Measurements from ENCODE around the gene LGALS1. TPM values are rescaled to one million over a fixed set of nuclear protein-coding genes. Genes with fewer than 3 reads are reported as not detected.

Gene LGALS1
- total and polyA plus RNA-seq, 9 of the 15 experiments (the other 6 are each of a cell fraction or from before 2014, with no cell fraction given) = 160 to 800 (median 330) TPM

GRCh38 chr22:37658133-37659065, 17.0 kb upstream of the LGALS1 start, which contains the start of gene PDXP (continued):
- TF ChIP-seq KAT8 (IDR thresholded peaks at IDR 0.05; ENCODE audit: low read depth) (no peak), GATA2 (CRISPR knock-in tag; IDR thresholded peaks at IDR 0.05) (no peak), ZNF408 (CRISPR knock-in tag; IDR thresholded peaks at IDR 0.05; ENCODE audit: low read depth) (no peak), ZNF174 (CRISPR knock-in tag; IDR thresholded peaks at IDR 0.05) (no peak), RFX1 (IDR thresholded peaks at IDR 0.05) (peak; percentile 76), BHLHE40 (IDR thresholded peaks at IDR 0.05; ENCODE audit: low read length) (peak; percentile 95), BMI1 (IDR thresholded peaks at IDR 0.05; ENCODE audit: low read length) (no peak), BRCA1 (IDR thresholded peaks at IDR 0.05) (no peak), BRCA1 (CRISPR knock-in tag; IDR thresholded peaks at IDR 0.05) (no peak), NR2C2 (CRISPR knock-in tag; IDR thresholded peaks at IDR 0.05) (no peak), NR2C2 (tag; IDR thresholded peaks at IDR 0.05) (peak; percentile 27; the same call in 1 of the 2 replicates), MXI1 (IDR thresholded peaks at IDR 0.05; ENCODE audit: low read depth, low read length) (no peak), ZNF23 (CRISPR knock-in tag; IDR thresholded peaks at IDR 0.05) (no peak), ZNF395 (CRISPR knock-in tag; IDR thresholded peaks at IDR 0.05) (0 out of 2 replicates have a peak, but pooled peaks have one; percentile 25), GATAD2B (IDR thresholded peaks at IDR 0.05; ENCODE audit: borderline replicate concordance) (peak; percentile 67; the same call in 1 of the 2 replicates), PHB (CRISPR knock-in tag; IDR thresholded peaks at IDR 0.05) (no peak)
- TF ChIP-seq, protein P1, sequence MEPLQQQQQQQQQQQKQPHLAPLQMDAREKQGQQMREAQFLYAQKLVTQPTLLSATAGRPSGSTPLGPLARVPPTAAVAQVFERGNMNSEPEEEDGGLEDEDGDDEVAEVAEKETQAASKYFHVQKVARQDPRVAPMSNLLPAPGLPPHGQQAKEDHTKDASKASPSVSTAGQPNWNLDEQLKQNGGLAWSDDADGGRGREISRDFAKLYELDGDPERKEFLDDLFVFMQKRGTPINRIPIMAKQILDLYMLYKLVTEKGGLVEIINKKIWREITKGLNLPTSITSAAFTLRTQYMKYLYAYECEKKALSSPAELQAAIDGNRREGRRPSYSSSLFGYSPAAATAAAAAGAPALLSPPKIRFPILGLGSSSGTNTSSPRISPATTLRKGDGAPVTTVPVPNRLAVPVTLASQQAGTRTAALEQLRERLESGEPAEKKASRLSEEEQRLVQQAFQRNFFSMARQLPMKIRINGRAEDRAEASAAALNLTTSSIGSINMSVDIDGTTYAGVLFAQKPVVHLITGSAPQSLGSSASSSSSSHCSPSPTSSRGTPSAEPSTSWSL (CRISPR knock-in tag; IDR thresholded peaks at IDR 0.05; ENCODE audit: borderline replicate concordance) = no peak; the same call in 1 of the 2 replicates
- TF ChIP-seq, protein P2, sequence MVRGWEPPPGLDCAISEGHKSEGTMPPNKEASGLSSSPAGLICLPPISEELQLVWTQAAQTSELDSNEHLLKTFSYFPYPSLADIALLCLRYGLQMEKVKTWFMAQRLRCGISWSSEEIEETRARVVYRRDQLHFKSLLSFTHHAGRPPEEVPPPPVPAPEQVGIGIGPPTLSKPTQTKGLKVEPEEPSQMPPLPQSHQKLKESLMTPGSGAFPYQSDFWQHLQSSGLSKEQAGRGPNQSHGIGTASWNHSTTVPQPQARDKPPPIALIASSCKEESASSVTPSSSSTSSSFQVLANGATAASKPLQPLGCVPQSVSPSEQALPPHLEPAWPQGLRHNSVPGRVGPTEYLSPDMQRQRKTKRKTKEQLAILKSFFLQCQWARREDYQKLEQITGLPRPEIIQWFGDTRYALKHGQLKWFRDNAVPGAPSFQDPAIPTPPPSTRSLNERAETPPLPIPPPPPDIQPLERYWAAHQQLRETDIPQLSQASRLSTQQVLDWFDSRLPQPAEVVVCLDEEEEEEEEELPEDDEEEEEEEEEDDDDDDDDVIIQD (CRISPR knock-in tag; IDR thresholded peaks at IDR 0.05) = no peak

Data from K562 (cell line).